Right cardiac atrium (tissue), 5 donors: ENCODE measurements around the gene NAXE. TPM values are rescaled to one million over a fixed set of nuclear protein-coding genes. Genes with fewer than 3 reads are reported as not detected.
A peak's percentile ranks its signal among the peaks of the same experiment; 100 is the strongest.
"Not testable (repeated sequence)": the region's sequence is repeated elsewhere in the genome, so short reads cannot be mapped to it uniquely, and the experiment has no call there.

Experiments used
- ATAC-seq, 2 donors: fragments of 200-7000 bp; cut with Tn5 transposase; one replicate each; pipeline versions ENCODE4 v1.8.0 to v1.9.1; 2020; ENCODE audit warnings: moderate library complexity in 2 of 2, mild to moderate bottlenecking in 1 of 2
- DNase-seq, 3 donors: peaks; one replicate each; pipeline ENCODE4 v3.0.0-alpha.2; 2020
- H3K27ac ChIP-seq: one replicate; pipeline ENCODE4 v1.5.1; 2013; ENCODE audit warnings: mild to moderate bottlenecking, low read length, control low read depth, moderate library complexity
- H3K27me3 ChIP-seq: one replicate; pipeline ENCODE4 v1.6.1; 2013; ENCODE audit not compliant: control insufficient read depth, insufficient read depth
- H3K4me1 ChIP-seq: one replicate; pipeline ENCODE4 v1.6.1; 2013; ENCODE audit warnings: low read length; ENCODE audit not compliant: control insufficient read depth, insufficient read depth
- H3K4me3 ChIP-seq: one replicate; pipeline ENCODE4 v1.5.1; 2013; ENCODE audit warnings: low read length, control low read depth
- H3K9me3 ChIP-seq: one replicate; pipeline ENCODE4 v1.6.1; 2013; ENCODE audit warnings: low read length; ENCODE audit not compliant: control insufficient read depth
- WGBS: extraction: QIAGEN DNeasy Blood & Tissue Kit; methylation state at CpG from one replicate; pipeline ENCODE4 v1.1.7; 2013; 5-methylcytosine and 5-hydroxymethylcytosine counted together
- intact Hi-C, 4 donors: fragments of 100-400 bp; cut with DNase I; formaldehyde crosslinking; loops; one replicate each; pipeline versions ENCODE4 v1.11.0 to v1.14.0; 2022 to 2023
- polyA plus RNA-seq: library from polyadenylated mRNA; stranded (reverse); fragments of 200-250 nt; gene quantifications from one replicate; pipeline ENCODE4 v1.2.3, GENCODE V29; 2013
- total RNA-seq, 4 donors: library from RNA; stranded (reverse); fragmentation: NEBNext Ultra II Directional; extraction: Animal tissue kit (Norgen Biotek cat#: 25700); gene quantifications; one replicate each; pipeline ENCODE4 v1.2.1, GENCODE V29; 2021
- donor health status: healthy with polysubstance abuse.
- donor health status: DM: no; HTN: yes; CAD: no.
- donor health status: DM: no; HTN: no; CAD: no.
- donor health status: DM: no; HTN: yes; CAD: no; lungs with severe emphysema.
- donor health status: DM: yes; HTN: yes; CAD: no.

The NAXE gene
- total and polyA plus RNA-seq, 5 donors = 95.0 to 131 (median 99.3) TPM

GRCh38 chr1:156583821-156584622 is 7.6 kb upstream of the NAXE start:
- Histone ChIP-seq H3K4me1 (no peaks in the 10 kb centered on the region), H3K4me3 (no peak overlapping the region), H3K27ac (no peak overlapping the region), H3K9me3 (no peaks in the 10 kb centered on the region), H3K27me3 (no peaks in the 10 kb centered on the region)
- DNase-seq (peak in 2 of 3 donors; percentile 59 to 68), ATAC-seq (peak; percentile 30 to 55)
- WGBS = 52% methylated on average over 20 of the region's 20 CpGs
- intact Hi-C loops = no loop called here

DNA sequence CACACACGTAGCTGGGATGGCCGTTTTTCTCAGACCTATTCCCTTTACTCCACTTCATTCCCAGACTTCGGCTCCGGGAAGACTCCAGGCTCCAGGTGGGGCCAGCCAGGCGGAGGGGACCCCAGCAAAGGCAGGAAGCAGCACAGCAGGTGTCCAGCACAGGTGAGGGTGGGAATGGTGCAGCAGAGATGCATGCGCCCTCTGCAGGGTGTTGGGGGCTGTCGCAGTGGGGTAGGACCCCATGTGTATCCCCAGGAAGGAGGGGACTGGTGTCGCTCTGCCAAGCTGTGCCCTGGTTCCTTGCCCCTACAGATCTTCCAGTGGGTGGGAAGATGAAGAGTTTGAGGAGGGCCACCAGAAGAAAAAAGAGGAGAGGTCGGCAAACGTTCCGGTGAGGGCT is 6.8 kb upstream of the NAXE start:
- ATAC-seq = no peak
- intact Hi-C loops = no loop called here

GRCh38 chr1:156586323-156586722 is 5.3 kb upstream of the NAXE start:
- intact Hi-C loops = no loop called here

More for the DNA sequence above, 6.8 kb upstream of the NAXE start:
- H3K4me1 ChIP-seq = no peaks in the 10 kb centered on the region
- H3K27ac ChIP-seq = no peak overlapping the region
- H3K9me3 ChIP-seq = no peaks in the 10 kb centered on the region
- H3K4me3 ChIP-seq = no peak overlapping the region
- no peak for DNase-seq
- WGBS = 45% methylated on average over 11 of the region's 11 CpGs
- H3K27me3 ChIP-seq = no peaks in the 10 kb centered on the region

DNA sequence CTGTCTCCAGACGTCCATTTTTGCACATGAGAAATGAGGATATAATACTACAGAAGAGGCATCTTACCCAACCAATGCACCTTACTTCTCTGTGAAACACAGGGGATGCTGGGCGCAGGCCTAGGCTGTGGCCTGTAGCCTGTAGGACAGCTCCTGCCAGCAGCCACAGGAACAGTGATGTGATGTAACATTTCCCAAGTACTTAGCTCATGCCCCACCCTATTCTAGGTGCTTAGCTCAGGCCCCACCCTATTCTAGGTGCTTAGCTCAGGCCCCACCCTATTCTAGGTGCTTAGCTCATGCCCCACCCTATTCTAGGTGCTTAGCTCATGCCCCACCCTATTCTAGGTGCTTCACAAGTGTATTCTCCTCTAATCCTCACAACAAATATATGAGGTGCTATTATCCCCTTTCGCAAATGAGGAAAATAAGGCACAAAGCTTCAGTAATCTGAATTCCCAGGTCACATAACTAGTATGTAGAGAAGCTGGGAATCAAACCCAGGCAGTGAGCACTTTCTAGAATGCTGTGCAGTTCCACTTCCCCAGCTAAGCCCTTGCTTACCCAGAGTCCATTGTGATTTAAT is 4.6 kb upstream of the NAXE start:
- ATAC-seq = no peak

More at GRCh38 chr1:156586323-156586722, 5.3 kb upstream of the NAXE start:
- DNase-seq (no peak), ATAC-seq (no peak)
- Histone ChIP-seq H3K27me3 (no peaks in the 10 kb centered on the region), H3K4me1 (no peaks in the 10 kb centered on the region), H3K9me3 (no peaks in the 10 kb centered on the region), H3K27ac (no peak overlapping the region), H3K4me3 (no peak overlapping the region)
- 71% methylated on average over 4 of the region's 4 CpGs for WGBS

DNA sequence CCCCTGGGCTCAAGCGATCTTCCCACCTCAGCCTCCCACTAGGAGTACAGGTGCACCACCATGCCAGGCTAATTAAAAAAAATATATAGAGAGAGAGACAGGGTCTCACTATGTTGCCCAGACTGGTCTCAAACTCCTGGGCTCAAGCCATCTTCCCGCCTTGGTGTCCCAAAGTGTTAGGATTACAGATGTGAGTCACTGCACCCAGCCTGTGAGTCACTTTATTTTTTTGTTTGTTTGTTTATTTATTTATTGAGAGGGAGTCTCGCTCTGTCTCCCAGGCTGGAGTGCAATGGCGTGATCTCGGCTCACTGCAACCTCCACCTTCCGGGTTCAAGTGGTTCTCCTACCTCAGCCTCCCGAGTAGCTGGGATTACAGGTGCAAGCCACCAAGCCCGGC is 3.6 kb upstream of the NAXE start:
- H3K4me1 ChIP-seq, intact Hi-C loops, H3K27ac ChIP-seq, H3K27me3 ChIP-seq, H3K9me3 ChIP-seq, ATAC-seq, H3K4me3 ChIP-seq, DNase-seq: not testable (repeated sequence)
- 87% methylated on average over 8 of the region's 8 CpGs for WGBS

More for the DNA sequence above, 4.6 kb upstream of the NAXE start:
- Histone ChIP-seq H3K4me3 (no peak overlapping the region), H3K4me1 (no peaks in the 10 kb centered on the region), H3K9me3 (no peaks in the 10 kb centered on the region), H3K27ac (no peak overlapping the region), H3K27me3 (no peaks in the 10 kb centered on the region)
- 92% methylated on average over 3 of the region's 3 CpGs for WGBS
- no peak for DNase-seq
- intact Hi-C loops = no loop called here

DNA sequence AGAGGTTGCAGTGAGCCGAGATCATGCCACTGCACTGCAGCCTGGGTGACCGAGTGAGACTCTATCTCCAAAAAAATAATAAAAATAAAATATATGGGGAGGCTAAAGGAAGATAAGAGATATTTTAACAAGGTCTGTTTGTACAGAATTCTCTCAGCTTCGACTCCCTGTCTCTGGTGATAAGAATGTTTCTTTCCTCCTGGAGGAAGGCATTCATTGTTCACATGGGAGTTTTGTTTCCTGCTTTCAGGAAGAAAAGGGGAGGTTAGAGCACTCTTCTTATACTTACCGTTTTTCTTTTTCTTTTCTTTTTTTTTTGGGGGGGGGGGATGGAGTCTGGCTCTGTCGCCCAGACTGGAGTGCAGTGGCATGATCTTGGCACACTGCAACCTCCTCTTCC is 2.0 kb upstream of the NAXE start:
- ATAC-seq (no peak), DNase-seq (no peak)
- Histone ChIP-seq H3K27me3 (no peaks in the 10 kb centered on the region), H3K4me3 (no peak overlapping the region), H3K4me1 (peaks cover 2% of the 10 kb centered on the region), H3K9me3 (no peaks in the 10 kb centered on the region), H3K27ac (no peak overlapping the region)
- 45% methylated on average over 5 of the region's 5 CpGs for WGBS
- intact Hi-C loops = no loop called here

DNA sequence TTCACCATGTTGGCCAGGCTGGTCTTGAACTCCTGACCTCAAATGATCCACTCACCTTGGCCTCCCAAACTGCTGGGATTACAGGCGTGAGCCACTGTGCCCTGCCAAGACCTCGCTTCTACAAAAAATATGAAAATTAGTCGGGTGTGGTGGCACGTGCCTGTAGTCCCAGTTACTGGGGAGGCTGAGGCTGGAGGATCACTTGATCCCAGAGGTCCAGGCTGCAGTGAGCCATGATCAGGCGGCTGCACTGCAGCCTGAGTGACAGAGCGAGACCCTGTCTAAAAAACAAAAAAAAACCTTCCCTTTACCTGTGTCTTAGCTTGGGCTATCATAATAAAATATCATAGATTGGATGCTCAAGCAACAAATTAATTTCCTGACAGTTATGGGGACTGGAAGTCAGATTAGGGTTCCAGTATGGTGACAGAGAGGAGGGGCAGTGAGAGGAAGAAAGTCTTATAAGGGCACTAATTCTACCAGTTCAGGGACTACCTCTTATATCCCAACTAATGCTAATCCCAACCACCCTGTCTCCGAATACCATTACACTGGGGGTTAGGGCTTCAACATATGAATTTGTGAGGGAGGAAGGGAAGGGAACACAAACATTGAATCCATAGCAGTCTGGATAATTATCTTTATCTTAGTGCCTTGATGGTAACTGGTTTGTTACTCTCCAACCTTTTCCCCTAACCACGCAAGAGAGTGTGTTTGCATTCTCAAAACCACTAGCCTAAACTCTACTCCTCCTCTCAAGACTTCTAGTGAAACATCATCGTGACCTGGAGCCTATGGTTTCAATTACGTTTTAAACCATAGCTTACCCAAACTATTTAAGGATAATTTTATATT is 1.0 kb upstream of the NAXE start:
- Histone ChIP-seq H3K9me3 (no peaks in the 10 kb centered on the region), H3K4me3 (no peak overlapping the region), H3K27me3 (no peaks in the 10 kb centered on the region), H3K4me1 (peaks cover 2% of the 10 kb centered on the region), H3K27ac (no peak overlapping the region)
- no peak for ATAC-seq
- DNase-seq = no peak
- intact Hi-C loops = loop anchor here in 3 of 4 donors (5.0 to 10.0 kb wide), 3 partner anchors 106 to 133 kb away; no protein-coding TSS in a partner anchor
- WGBS = 87% methylated on average over 10 of the region's 10 CpGs

DNA sequence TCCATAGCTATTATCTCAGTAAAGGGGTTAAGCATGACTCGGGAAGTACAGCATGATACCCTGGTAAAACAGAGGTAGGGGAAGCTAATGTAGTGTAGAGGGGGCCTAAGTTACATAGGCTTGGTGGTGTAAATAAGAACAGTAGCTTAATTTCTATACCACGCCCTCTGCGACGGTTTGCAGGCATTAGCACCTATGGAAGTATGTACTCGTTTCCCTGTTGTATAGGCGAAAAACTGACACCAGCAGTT is 470 bp upstream of the NAXE start:
- H3K4me1 ChIP-seq = peaks cover 2% of the 10 kb centered on the region
- peak overlapping the region; percentile 74 for H3K4me3 ChIP-seq
- H3K27ac ChIP-seq = peak overlapping the region; percentile 85
- intact Hi-C loops = loop anchor here in 3 of 4 donors (5.0 to 10.0 kb wide), 3 partner anchors 106 to 134 kb away; no protein-coding TSS in a partner anchor
- H3K9me3 ChIP-seq = no peaks in the 10 kb centered on the region
- WGBS = 23% methylated on average over 6 of the region's 6 CpGs
- no peaks in the 10 kb centered on the region for H3K27me3 ChIP-seq
- DNase-seq (no peak), ATAC-seq (no peak)

DNA sequence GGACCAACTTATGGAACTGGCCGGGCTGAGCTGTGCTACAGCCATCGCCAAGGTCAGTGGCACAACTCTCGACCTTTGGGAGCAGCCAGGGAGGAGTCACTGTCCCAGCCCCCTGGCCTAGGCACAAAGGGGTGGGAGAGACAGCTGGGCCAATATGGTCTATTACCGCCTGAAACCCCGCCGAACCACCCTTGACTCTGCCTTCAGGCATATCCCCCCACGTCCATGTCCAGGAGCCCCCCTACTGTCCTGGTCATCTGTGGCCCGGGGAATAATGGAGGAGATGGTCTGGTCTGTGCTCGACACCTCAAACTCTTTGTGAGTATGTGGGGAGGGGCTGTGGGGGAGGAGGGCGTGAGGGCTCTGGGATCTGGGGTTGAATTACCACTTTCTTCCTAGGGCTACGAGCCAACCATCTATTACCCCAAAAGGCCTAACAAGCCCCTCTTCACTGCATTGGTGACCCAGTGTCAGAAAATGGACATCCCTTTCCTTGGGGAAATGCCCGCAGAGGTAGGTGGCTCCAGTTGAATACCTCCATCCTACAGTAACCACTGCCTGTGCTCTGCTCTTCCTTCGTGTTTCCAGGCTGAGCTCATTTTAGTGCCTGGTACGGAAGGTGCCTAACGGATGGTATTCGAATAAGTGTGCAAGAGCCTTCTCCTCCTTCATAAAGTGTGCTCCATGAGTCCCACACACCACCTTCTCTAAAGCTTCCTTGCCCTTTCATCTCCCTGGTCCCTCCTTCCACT is 758 bp downstream of the NAXE start:
- WGBS = 53% methylated on average over 16 of the region's 16 CpGs
- H3K4me1 ChIP-seq = peaks cover 2% of the 10 kb centered on the region
- H3K27me3 ChIP-seq = no peaks in the 10 kb centered on the region
- peak overlapping the region; percentile 74 for H3K4me3 ChIP-seq
- DNase-seq (no peak), ATAC-seq (no peak)
- intact Hi-C loops = loop anchor here in 3 of 4 donors (5.0 to 10.0 kb wide), 3 partner anchors 108 to 135 kb away; no protein-coding TSS in a partner anchor
- H3K27ac ChIP-seq = peak overlapping the region; percentile 65
- H3K9me3 ChIP-seq = no peaks in the 10 kb centered on the region

- ATAC-seq (no peak), DNase-seq (no peak)
- intact Hi-C loops = loop anchor here in 3 of 4 donors (5.0 to 10.0 kb wide), 3 partner anchors 108 to 136 kb away; no protein-coding TSS in a partner anchor
- WGBS = 83% methylated on average over 8 of the region's 8 CpGs
- no peak overlapping the region for H3K27ac ChIP-seq
- no peak overlapping the region for H3K4me3 ChIP-seq
- H3K9me3 ChIP-seq = no peaks in the 10 kb centered on the region
- peaks cover 2% of the 10 kb centered on the region for H3K4me1 ChIP-seq
- no peaks in the 10 kb centered on the region for H3K27me3 ChIP-seq
Measured at GRCh38 chr1:156592910-156593660, 1.5 kb downstream of the NAXE start.
